HL-60 (cell line): ENCODE measurements around the gene PTEN.

ENCODE experiments used
- CTCF ChIP-seq: IDR thresholded peaks from one replicate; pipeline ENCODE4 v1.5.1; 2011; ENCODE audit warnings: low read length, control low read depth, inconsistent platforms; ENCODE audit not compliant: insufficient read depth
- POLR2AphosphoS5 ChIP-seq: IDR thresholded peaks from 2 replicates; pipeline ENCODE4 v1.6.1; 2012; ENCODE audit warnings: low read depth
- REST ChIP-seq: IDR thresholded peaks from 2 replicates; pipeline ENCODE4 v1.6.1; 2012; ENCODE audit warnings: low read depth; ENCODE audit not compliant: insufficient replicate concordance
- SPI1 ChIP-seq: IDR thresholded peaks from 2 replicates; pipeline ENCODE4 v1.6.1; 2012; ENCODE audit warnings: low read depth, mild to moderate bottlenecking, borderline replicate concordance

GRCh38 chr10:87861953-87862678 is 1.3 kb upstream of the PTEN start:
- TF ChIP-seq CTCF, result no peak
- TF ChIP-seq REST, result peak; percentile 65
- peak; percentile 5; the same call in 1 of the 2 replicates for TF ChIP-seq SPI1
- TF ChIP-seq POLR2AphosphoS5, result peak; percentile 95
